Neural cell (in vitro differentiated cells): ENCODE data around the gene MLST8.

Source experiments
- CTCF ChIP-seq: fragments of 450-650 bp; IDR thresholded peaks from 2 replicates; pipeline ENCODE4 v1.5.1; 2014; ENCODE audit warnings: antibody characterized with exemption, mild to moderate bottlenecking, moderate library complexity; ENCODE audit not compliant: poor library complexity, severe bottlenecking
- EP300 ChIP-seq: fragments of 450-650 bp; conservative IDR thresholded peaks from 2 replicates; pipeline ENCODE4 v1.6.1; 2014; ENCODE audit warnings: antibody characterized with exemption, mild to moderate bottlenecking, moderate library complexity; ENCODE audit not compliant: poor library complexity, severe bottlenecking
- EZH2 ChIP-seq: fragments of 200-600, 300-800 bp; shearing (Covaris generic), sonication (generic); IDR thresholded peaks from 2 replicates; pipeline ENCODE4 v1.6.1; 2014; ENCODE audit warnings: antibody characterized with exemption, low read length, borderline replicate concordance, mild to moderate bottlenecking; ENCODE audit not compliant: insufficient read depth, poor library complexity, severe bottlenecking
- POLR2AphosphoS5 ChIP-seq: IDR thresholded peaks from 2 replicates; pipeline ENCODE4 v1.6.1; 2012
- SMC3 ChIP-seq: fragments of 450-650 bp; conservative IDR thresholded peaks from 2 replicates; pipeline ENCODE4 v1.6.1; 2014; ENCODE audit warnings: antibody characterized with exemption, mild to moderate bottlenecking, moderate library complexity; ENCODE audit not compliant: poor library complexity

DNA sequence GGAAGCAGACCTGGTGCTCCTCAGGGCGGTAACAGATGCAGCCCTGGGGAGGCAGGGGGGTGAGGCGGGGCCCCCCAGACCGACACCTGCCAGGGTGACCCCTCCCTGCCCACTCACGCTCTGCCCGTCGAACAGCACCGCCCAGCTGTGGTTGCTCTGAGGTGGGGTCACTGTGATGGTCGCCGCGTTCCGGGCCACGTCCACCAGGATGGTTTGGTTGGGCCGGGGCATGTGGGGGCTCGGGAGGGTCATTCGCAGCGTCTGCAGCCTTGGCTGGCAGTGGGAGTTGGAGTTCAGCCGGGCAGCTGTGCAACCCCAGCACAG, 4.7 kb downstream of the MLST8 start:
- no peak for TF ChIP-seq CTCF
- TF ChIP-seq POLR2AphosphoS5, result no peak
- no peak for TF ChIP-seq EP300
- no peak for TF ChIP-seq EZH2
- TF ChIP-seq SMC3, result no peak
